GM21723 (cell line): ENCODE results near the gene CCDC112.

Source experiments
- ATAC-seq: cut with Tn5 transposase; IDR thresholded peaks from one replicate; pipeline ENCODE4 v1.9.1; 2021; ENCODE audit warnings: mild to moderate bottlenecking, moderate library complexity; ENCODE audit not compliant: unreplicated experiment

CCDC112 gene

DNA sequence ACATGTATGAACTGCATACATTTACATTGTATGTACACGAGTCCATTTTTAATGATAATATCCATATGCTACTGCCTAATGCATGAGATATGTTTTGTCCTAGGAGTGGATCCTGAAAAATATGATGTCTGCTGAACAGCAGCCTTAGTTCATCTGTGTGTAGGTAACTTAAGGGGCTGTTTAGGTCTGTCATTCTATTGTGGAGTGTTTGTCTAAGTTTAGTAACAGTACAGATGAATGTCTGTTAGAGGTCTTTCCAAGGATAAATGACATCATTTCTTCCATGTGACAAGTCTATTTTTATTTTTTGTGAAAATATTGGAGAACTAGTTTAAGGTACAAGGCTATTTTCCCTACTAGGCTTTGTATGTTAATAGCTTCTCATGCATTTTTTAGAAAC lies 22.6 kb upstream of the CCDC112 start:
- ATAC-seq = no peak

DNA sequence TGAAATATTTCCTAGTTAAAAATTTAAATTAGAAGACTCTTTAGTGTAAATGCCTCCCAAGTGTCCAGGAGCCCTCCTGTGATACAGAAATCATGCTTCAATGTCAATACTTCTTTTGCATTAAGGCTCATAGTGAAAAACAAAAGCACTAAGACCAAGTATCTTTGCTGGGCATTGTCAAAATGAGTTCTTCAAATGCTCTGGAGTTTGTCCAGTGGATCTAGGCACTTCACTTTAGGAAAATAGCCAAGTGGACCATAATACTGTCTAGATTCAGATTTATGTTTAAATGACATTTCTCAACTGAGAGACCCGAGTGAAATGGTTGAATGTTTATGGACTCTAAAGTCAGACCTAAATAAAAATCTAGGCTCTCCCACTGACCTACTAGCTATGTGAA lies 21.3 kb upstream of the CCDC112 start:
- no peak for ATAC-seq

DNA sequence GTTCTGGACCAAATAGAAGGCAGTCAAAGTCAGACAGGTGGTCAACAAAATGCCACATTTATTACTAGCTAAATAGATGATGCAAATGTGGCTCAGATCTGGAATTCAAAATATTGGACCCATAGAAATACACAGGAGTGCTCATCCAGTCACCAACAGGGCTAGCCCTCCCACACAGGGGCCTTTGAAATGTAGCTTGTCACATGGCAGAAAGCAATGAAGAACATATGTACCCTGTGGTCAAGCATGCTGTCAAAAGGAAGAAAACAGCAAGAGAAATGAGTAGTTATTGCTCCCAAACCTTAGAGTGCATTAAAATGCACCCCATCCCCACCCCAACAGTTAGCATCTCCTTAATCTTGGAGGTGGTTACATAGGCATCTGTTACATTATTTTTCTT lies 20.9 kb upstream of the CCDC112 start:
- ATAC-seq = no peak

DNA sequence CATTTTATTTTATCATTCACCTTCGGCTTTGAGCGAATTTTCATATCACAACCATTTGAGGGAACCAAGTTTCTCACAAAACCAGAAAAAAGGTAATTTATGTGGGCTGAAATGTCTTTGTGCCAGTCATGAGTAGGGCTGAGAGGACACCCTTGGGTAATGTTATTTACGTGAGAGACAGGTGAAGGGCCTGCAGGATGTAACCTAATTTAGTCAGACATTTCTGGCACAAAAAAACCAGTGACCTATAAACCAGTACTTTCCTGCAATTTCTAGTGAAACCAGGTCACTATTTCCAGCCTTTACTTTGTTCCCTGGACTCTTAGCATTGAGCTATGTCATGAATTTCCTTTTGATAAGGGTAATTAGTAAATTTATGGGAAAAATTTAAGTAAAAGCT lies 17.2 kb upstream of the CCDC112 start:
- ATAC-seq = no peak

DNA sequence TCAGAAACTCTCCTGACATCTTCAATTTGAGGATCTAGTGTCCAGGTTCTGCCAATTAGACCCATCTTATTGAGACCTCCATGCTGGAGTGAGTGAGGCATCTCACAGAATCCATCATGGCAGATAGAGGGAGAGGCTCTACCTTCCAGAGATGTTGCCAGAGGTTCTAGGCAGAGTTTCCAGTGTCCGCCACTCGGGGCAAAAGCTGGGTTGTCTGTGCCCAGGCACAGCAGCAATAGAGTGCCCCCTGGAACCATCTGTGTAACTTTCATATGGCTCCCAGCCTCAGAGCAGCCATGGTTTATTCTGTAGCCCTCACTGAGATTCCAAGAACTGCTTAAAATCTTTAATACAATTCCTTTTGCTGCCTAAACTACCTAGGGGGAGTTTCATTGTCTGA lies 16.6 kb upstream of the CCDC112 start:
- ATAC-seq = no peak

DNA sequence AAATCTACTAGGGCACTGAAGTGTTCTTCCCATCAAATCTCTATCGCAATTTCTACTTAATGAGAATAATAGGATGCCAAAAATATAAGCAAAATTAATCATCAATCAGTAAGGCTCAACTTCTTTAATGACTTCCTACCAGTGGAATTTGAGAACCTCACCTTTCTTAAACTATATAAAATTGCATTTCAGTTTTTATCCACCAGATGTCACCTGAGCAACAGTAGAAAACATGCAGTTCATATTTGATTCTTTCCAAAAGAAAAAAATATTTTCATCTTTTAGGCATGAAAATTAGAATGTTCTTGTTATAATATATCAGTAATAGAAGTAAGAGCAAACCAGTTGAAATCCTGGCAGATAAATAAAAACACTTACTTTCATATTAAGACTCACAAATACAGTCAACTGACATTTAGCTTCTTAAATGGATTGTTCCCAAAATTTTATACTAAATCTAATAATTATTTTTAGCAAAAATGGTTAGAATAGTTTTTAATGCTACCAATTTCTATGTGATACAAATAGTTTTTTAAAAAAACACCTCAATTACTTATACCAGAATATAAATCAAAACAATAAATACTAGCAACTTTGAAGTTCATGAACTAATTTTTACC lies 13.4 kb upstream of the CCDC112 start:
- no peak for ATAC-seq

DNA sequence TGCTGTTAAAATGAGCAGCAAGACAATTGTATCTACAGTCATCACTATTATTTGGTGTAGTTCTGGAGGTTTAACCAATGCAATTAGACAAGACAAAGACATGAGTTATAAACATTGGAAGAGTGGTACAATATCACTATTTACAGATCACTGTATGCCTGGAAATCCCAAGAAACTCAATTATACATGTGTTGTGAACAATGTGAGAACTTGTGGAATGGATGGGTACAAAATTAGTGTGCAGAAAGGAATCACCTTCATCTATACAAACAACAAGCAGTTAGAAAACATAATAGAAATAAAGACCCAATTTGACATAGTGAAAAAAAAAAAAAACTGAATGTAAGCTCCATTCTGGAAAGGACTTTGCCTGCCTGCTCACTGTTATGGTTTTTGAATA lies 12.4 kb upstream of the CCDC112 start:
- ATAC-seq = no peak

DNA sequence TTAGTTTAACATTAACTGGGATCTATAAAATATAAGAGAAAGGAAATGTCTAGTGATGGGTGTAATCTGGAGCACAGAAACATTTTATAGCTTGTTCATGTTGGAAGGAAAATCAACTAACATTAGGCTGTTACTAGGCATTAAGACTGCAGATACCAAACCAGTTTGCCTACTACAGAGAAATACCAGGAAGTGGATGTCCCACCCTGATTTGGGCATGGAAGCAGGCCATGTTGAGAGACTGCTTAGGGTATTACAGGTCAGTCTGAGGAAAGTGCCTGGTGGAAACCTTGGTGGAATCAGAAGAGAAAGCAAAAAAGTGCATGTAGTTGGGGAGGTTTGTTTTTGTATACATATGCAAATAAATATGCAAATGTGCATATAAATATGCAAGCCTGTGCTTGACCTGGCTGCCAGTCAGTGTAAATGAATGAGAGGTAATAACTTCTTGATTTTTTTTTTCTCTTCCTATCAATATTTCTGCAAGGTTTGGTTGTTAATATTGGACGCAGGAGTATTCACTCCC lies 9.6 kb upstream of the CCDC112 start:
- no peak for ATAC-seq

DNA sequence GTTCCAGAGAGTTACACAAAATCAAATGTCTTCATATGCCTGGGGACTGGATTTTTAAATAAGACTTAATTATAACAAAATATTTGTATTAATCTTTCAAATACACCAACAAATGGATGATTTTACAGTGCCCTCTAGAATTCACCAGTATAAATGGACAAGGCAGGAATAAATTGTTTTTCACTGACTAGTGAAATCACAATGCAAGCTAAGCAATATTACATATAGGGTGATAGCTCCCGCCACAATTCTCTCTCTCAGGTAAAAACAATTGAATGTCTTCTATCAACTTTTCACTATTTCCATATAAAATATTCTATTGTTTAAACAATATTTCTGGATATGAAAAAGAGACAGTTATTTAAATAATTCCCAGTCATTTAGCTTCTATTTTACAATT lies 8.0 kb upstream of the CCDC112 start:
- ATAC-seq = no peak

DNA sequence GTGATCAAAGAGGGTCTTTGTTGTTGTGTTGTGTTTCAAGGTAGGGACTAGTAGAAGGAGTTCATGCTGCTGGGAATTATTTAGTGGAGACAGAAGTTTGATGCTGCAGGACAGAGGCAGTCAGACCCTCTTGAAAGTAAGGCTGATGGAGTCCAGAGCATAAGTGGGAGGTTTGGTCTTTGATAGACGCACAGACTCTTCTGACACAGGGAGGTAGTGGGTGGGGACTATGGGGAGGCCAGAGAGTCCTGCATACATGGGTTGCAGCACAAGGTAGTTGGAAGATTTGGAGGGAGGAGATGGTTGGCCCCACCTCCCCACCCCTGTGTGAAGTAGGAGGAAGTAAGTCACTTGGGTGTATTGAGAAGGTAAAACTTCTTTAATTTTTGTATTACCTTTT lies 2.4 kb upstream of the CCDC112 start:
- ATAC-seq = no peak

DNA sequence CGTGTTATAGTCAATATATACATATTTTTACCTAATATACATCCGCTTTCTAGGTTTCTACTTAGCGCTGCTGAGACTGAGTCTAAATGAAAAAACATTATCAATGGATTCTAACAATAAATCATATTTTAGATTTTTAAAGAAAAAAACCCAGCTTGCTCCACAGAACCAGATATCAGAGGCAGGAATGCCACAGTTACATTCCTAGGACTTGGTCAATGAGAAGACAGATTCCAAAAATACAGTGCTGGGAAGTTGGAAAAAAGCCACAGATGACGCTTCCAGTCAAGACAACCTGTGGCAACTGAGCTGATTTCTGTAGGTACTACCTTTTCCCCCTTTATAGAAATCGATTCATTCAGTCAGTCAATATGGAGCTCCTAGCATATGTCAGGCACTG lies 577 bp upstream of the CCDC112 start:
- no peak for ATAC-seq

DNA sequence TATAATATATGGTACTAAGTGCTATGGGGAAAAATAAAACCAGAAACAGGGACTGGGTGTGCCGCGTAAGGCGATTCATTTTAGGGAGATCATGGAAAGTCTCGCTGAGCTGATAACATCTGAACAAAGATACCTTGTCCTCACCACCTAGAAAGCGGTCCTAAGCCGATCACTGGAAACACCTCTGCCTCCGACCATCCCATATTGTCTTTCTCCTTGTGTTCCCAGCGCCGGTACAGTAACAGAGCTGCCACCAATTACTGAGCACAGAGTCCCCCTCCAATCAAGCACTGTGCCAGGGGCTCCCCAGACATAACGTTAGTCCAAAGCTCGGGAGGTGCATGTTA lies 704 bp downstream of the CCDC112 start:
- ATAC-seq = no peak

DNA sequence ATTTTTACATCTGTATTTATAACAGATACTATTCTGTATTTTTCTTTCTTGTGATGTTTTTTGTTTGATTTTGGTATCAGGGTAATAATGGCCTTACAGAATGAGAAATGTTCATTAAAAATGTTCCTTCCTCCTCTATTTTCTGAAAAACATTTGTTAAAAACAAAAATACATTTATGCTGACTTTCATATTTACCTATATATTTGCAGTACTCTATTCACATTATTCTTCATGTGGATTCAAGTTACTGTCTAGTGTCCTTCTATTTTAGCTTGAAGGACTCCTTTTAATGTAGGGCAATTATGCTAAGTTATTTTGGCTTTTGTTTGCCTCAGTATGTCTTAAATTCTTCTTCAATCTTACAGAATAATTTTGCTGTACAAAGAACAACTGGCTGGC lies 5.1 kb downstream of the CCDC112 start:
- no peak for ATAC-seq

DNA sequence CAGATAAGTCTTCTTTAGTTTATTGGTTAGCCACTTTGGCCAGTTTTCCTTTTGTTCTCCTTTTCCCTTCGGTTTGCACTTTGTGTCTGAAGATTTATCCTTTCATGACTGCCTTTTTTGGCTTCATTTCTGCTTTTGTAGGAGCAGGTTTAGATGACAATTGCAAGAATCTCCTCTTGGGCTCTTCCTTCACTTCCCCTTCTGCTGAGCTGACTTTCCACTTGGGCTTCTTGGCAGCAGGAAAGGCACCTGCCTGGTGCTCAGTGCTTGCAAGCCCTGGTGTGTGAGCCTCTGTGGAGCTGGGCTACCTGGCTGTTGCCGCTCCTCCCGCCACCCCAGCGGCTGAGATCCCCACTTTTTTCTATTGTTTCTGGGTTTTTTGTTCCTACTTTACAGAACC lies 7.3 kb downstream of the CCDC112 start:
- ATAC-seq = no peak

DNA sequence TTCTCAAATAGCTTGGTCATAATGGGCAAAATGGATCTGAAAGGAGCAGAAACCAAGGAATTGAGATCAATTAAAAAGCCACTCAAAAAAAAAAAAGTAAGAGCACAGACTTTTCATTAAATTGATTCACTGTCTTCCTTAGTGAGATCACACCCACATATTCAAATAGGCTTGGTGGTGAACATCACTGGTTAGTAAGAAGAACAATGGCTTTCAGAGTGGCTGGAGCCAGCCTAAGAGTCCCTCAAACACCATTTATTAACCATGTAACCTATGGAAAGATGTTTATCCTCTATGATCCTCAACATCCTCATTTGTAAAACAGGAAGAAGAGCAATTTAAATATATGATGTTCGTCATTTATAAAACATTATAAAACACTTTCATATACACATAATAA lies 12.4 kb downstream of the CCDC112 start:
- no peak for ATAC-seq

DNA sequence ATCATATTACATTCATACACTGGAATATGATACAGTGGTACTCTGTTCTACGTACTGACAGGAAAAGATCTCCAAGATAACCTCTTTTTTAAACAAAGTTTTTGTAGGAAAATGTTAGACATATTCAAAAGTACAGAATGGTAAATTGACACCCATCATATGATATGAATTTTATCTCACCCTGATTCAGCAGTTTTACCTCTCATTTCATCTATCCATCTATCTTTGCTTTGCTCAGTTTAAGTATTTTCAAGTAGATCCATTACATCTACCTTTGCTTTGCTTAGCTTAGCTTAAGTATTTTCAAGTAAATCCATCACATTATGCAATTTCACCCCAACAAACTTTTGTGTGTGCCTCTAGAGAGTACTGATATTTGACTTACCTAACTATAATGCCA lies 14.3 kb downstream of the CCDC112 start:
- ATAC-seq = no peak

DNA sequence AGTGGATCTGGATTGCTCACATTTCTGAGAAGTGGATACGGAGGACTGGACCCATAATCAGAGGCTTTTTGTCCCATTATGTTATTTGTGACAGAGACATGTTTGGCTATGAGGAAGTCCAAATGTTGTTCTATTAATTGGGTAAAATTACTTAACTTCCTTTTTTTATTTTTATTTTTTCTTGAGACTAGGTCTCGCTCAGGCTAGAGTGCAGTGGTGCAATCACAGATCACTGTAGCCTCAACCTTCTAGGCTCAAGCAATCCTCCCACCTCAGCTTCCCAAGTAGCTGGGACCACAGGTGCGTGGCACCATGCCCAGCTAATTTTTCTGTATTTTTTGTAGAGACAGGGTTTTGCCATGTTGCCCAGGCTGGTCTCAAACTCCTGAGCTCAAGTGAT lies 21.9 kb downstream of the CCDC112 start:
- no peak for ATAC-seq

DNA sequence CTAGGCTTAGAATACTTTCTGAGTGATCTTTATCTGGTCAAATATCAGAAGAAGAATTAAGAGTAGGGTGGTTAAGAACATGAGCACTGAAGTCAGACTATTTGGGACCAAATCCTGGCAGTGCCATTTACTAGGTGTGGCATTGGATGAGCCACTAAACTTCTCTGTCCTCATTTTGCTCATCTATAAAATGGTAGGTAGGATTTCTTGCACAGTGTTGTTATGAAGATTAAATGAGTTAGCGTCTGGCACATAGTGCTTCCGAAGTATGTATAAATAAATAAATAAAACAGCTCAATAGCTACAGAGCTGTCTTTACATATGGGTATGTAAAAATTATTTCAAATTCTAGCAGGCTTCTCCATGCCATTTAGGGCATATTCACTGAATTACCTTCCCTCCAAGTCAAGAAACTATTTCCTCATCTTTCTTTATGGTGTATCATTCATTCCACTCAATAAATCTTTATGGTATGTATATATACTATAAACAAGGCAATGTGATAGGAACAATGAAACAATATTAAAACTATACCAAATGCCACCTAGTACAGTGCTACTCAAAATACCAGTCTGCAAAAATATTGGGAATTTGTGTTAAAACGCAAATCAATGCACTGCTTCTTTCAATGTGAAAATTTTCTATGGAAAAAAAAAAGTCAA lies 24.0 kb downstream of the CCDC112 start:
- no peak for ATAC-seq

DNA sequence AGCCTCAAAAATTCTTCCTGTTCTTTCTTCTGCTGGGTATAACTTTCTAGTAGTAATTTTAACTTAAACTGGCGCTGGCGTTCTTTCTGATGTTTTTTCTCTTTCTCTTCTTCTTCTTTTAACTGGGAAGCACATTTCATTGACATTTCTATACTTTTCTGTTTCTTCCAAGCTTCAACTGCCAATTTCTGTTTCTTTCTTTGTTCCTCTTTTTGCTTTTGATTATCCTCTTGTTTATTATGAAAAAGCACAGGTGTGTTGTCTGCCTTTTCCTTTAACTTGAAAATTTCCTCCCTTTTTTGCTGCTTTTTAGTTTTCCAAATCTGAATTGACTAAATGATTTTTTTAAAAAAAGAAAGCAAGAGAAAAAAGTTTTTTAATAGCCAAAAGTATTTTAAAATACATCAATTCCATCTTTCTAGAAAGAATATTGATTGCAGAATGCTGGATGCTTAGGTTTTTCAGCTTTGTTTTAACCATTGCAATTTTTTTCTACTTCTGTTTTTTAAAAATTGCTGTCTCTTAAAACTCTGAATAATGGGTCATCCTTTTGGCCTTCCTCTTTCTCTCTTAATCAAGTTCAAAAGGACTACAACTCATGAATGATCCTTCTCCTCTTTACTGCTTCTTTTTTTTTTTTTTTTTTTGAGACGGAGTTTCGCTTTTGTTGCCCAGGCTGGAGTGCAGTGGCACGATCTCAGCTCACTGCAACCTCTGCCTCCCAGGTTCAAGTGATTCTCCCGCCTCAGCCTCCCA lies 25.0 kb downstream of the CCDC112 start:
- ATAC-seq = peak; percentile 73

DNA sequence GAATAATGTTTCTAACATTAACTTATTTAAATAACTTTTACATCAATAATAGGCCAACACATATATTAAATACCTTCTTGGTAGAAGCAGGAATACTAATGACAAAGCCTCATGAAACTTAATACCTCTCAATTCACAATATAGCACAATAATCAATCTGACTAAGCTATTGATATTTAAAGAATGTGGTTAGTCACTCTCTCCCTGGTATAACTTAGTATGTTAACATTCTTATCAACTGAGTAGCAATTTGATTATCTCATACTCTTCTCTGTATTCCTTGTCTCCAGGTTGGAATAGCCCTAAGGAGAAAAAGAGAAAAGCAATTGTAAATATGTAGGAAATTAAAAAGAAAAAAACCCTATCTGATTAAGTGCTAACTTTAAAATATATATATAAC lies 28.8 kb downstream of the CCDC112 start:
- ATAC-seq = no peak

DNA sequence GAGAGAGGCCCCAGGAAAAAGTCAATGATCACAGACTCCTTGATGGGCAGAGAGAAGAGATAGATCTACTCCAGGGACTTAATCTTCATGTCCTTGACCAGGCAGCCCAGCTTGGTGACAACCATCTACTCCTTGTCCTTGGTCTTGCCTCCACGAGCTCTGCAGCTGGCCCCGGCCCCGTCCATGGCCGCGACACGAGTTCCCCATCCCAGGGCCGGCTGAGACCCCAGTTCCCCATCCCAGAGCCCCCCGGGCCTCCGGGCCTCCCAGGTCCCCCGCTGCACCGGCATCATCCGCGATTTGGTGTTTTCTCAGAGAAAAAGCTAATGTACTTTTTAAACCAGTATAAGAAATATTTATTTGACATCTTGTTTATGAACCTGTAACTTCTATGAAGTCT lies 31.2 kb downstream of the CCDC112 start:
- ATAC-seq = no peak

DNA sequence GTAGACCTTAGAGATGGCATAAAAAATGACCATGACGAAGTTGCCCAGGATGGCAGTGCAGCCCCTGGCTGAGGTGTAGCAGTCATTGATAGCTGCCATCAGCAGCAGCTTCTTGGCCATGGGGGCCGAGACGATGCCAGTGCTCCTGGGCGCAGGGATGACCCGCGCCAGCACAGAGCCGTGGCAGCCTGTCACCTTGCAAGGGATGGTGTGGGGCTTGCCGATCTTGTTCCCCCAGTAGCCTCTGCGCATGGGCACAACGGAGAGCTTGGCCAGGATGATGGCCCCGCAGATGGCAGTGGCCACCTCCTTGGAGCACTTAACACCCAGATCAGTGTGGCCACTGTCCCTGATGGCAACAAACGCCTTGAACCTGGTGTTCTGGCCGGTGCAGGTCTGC lies 31.7 kb downstream of the CCDC112 start:
- ATAC-seq = no peak

DNA sequence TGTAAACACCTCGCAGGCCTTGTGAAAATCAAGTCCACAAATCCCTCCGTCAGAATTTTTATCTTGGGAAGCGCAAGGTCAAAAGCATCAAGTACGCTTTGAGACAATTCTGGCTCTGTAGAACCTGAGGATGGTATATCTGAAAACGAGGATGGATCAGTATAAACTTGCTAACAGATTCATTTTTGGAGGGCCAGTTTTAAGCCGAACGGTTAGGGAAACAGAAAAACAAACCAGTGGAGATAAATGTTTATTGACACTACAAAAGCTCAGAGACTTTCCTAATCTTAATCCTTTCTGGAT lies 33.4 kb downstream of the CCDC112 start:
- no peak for ATAC-seq
